Regular cardiac myocyte (primary cell): ENCODE data around the gene SIGLEC12. TPM values are rescaled to one million over a fixed set of nuclear protein-coding genes. Genes with fewer than 3 reads are reported as not detected.

ENCODE experiments used
- total RNA-seq: library from RNA; depleted of rRNA; stranded (reverse); fragments of >200 nt; gene quantifications from 2 replicates; pipeline ENCODE4 v1.2.3, GENCODE V29; 2014

The SIGLEC12 gene
- not detected in 2 replicates for total RNA-seq

GRCh38 chr19:51501594-51502263 lies at the start of gene SIGLEC12:
TSS of gene SIGLEC12 (minus strand) at chr19:51501800. CDS start at chr19:51501733, 67 bp downstream.

GRCh38 chr19:51531349-51532315 lies 30.0 kb upstream of the SIGLEC12 start, which contains the start of gene SIGLEC6:
TSS of gene SIGLEC6 (minus strand) at chr19:51531670. CDS start at chr19:51531648, 22 bp downstream.

GRCh38 chr19:51478381-51479234 lies 23.0 kb downstream of the SIGLEC12 start, which contains the start of gene CEACAM18:
TSS of gene CEACAM18 (plus strand) at chr19:51478539.

GRCh38 chr19:51458051-51458645 lies 43.5 kb downstream of the SIGLEC12 start, which contains the start of gene SIGLEC8:
TSS of gene SIGLEC8 (minus strand) at chr19:51458454. CDS start at chr19:51458387, 67 bp downstream.

Other genes starting within 250 kb of the SIGLEC12 start
- under 0.01 TPM in 1 of 2 replicates, not detected in the other for gene IGLON5, start 190.2 kb downstream of the SIGLEC12 start, total RNA-seq
- 0.38 and 0.85 TPM in 2 replicates for gene VSIG10L, start 159.7 kb downstream of the SIGLEC12 start, total RNA-seq
- gene ETFB, start 135.4 kb downstream of the SIGLEC12 start, total RNA-seq: 107 and 182 TPM in 2 replicates
- gene CLDND2, start 132.8 kb downstream of the SIGLEC12 start, total RNA-seq: not detected in 2 replicates
- gene NKG7, start 129.1 kb downstream of the SIGLEC12 start, total RNA-seq: not detected in 2 replicates
- not detected in 2 replicates for gene LIM2, start 113.8 kb downstream of the SIGLEC12 start, total RNA-seq
- not detected in 2 replicates for gene C19orf84, start 111.2 kb downstream of the SIGLEC12 start, total RNA-seq
- gene SIGLEC10, start 84.2 kb downstream of the SIGLEC12 start, total RNA-seq: not detected in 2 replicates
- not detected in 2 replicates for gene SIGLEC8, start 43.3 kb downstream of the SIGLEC12 start, total RNA-seq
- not detected in 2 replicates for gene CEACAM18, start 23.3 kb downstream of the SIGLEC12 start, total RNA-seq
- not detected in 2 replicates for gene SIGLEC6, start 29.9 kb upstream of the SIGLEC12 start, total RNA-seq
- gene ZNF175, start 69.5 kb upstream of the SIGLEC12 start, total RNA-seq: 31.0 and 56.9 TPM in 2 replicates
- gene SIGLEC5, start 128.6 kb upstream of the SIGLEC12 start, total RNA-seq: not detected in 2 replicates
- not detected in 2 replicates for gene SIGLEC14, start 145.0 kb upstream of the SIGLEC12 start, total RNA-seq
- 4.8 and 5.2 TPM in 2 replicates for gene SPACA6, start 191.5 kb upstream of the SIGLEC12 start, total RNA-seq
- 28.2 and 243 TPM in 2 replicates for gene HAS1, start 222.2 kb upstream of the SIGLEC12 start, total RNA-seq